Activated CD4-positive, alpha-beta T cell treated with anti-CD3 and anti-CD28 coated beads for 4 hours (primary cell): ENCODE measurements around the gene CAMTA1.

Source experiments
- DNase-seq, 2 donors: peaks; one replicate each; pipeline ENCODE4 v3.0.0-alpha.2; 2020

CAMTA1 gene

GRCh38 chr1:7752512-7753417 lies 967.5 kb downstream of the CAMTA1 start:
- DNase-seq, result peak; percentile 42 to 61

- no peak for DNase-seq
Measured at GRCh38 chr1:7753641-7754040, 968.4 kb downstream of the CAMTA1 start.

DNA sequence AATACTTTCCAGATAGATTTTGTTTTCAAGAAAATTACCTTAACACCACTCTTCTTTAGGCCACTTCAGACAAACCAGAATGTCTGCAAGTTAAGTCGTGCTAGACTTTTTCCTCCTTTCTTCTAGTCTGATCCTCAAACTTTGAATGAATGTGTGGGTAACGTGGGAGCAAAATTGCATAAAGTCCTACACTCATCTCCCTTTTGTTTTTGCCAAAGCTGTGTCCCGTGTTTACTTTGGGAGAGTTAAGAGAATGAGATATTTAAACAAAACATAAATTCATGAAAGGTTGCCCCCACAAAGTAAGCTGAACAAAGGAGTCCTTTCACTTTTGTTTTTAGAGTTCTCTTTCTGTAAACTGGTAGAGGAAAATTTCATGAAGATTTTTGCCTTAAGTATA lies 969.0 kb downstream of the CAMTA1 start:
- no peak for DNase-seq

- no peak for DNase-seq
Measured at GRCh38 chr1:7755448-7755847, 970.2 kb downstream of the CAMTA1 start.

DNA sequence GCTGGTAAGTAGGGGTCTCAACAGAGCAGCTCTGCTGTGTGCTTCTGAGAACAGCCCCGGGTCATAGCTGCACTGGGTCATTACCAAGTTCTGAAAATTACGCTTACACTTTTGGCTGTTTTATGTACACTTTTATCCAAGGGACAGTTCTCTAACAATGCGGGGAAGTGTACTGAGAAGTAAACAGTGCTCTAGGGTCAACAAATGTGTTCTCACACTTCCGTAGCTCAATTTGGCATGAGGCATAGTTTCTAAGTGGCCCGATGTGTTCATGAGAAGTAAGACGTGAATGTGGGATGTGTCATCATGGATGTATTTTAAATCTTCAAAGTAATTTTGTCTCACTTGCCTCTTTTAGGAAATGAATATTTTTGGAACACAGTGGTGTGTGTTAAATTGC lies 975.0 kb downstream of the CAMTA1 start:
- no peak for DNase-seq

DNA sequence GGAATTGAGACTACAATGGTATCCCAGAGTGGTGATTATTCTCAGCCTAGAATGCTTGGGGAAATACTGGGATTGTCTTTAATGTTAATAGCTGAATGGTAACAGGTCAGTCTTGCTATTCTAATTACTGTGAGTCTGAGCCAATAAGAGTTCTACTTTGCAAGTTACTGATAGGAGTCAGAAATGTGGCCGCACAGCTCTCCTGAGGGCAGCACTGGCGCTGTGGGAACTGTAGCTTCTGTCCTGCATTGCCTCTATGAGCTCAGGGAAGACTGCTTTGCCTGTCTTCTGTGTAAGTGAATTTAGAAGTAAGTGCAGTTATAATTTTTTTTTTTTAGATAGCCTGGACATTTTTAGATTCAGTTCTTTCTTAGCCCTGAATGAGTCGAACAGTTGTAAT lies 975.8 kb downstream of the CAMTA1 start:
- DNase-seq, result no peak

DNA sequence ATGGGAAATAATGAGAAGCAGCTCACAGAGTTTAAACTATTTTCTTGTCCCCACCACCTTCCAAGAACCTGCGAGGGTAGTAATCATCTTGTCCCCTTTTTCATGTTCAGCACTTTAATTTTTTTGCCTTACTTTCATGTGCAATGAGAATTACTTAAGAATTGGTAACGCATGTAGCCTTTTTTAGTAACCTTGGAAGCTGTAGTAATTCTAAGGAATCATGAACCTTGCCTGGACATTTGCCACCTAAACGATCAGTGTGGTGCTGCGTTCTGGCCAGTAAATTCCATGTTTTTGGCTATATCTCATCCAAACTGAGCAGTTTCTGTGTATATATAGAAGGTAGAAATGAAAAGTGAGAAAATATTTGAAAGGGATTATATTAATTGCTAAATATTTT lies 981.9 kb downstream of the CAMTA1 start:
- DNase-seq, result no peak

GRCh38 chr1:7768583-7768982 lies 983.3 kb downstream of the CAMTA1 start:
- DNase-seq, result no peak

DNA sequence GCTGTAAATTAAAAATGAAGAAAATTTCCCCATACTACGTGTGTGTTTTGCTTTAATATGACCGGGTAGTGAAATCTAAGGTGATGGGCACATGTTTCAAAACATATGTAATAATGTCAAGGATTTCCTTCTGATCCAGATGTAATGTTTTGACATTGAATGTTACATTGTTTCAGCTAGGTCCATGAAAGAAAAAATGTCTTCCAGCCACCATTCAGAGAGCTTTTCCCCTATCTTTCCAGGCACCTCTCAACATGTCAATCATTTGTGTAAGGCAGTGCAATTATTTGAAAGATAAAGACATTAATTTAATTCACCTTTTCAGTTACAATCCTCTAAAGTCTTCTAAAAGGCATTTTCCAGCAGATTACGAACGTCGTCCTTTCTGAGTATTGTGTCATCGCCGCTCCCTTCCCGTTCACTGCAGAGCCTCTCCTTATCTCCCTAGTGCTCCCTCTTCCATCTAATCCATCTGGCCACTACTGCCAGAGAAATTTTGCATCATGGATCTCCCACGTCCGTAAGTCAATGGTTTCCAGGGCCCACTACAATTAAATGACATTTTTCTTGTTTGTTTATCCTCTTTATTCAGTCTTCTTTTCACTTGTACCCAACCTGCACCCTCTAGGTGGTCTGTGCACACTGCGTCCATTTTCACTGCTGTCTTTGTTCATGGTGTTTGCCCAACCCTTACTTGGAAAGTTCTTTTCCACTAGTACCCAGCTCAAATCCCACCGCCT lies 984.6 kb downstream of the CAMTA1 start:
- no peak for DNase-seq

DNA sequence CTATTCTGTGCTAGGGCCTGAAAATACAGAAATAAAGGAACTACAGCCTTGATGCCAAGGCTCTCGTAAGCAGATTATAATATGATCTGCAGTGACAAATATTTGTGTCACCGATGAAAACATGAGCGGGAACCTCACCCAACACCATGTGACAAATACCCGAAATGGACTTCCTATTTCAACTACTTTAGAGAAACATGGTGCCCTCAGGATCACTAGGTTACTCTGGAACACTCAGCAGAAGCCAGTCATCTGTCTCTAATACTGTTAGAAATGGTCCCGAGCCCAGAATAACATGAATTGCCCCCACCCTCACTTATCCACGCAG lies 985.4 kb downstream of the CAMTA1 start:
- DNase-seq, result no peak

DNA sequence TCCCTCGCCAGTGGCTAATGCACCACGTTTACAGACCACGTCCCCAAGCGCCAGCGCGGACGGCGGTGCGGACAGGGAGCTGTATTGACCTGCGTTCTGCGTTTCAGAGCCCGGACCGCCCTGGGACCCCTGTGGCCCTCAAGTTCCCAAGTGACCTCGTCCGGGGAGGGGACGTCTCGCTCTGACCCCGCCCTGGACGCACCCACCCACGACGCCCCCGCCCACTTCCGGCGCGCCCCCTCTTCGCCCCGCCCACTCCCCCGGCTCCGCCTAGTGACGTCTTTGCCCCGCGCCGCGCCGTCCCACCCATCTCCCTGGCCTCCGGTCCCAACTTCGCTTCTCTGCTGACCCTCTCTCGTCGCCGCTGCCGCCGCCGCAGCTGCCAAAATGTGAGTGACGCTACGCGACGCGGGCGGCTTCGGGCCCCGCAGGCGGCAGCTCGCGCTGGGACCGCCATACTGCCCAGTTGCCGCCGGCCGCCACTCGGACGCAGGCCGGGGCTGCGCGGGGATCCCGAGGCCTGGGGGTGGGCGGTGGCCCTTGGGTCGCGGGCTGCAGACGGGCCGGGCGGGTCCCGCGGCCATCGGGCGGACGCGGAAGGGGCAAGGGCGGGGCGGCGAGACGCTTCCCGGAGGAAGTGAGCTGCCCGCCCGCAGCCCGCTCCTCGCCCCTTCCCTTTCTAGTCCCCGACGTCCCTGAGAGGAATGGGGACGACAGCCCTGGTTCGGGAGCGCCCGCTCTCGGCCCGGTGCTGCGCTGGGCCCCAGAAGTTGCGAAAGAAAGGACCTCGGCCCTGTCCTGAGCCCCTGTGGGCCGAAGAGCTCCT lies 986.0 kb downstream of the CAMTA1 start, which contains the start of gene VAMP3:
Gene VAMP3 (plus strand): TSS at position 300 of the 826 bp plus-strand sequence. CDS start 88 bp downstream, at position 388.
- peak; percentile 85 to 86 for DNase-seq

DNA sequence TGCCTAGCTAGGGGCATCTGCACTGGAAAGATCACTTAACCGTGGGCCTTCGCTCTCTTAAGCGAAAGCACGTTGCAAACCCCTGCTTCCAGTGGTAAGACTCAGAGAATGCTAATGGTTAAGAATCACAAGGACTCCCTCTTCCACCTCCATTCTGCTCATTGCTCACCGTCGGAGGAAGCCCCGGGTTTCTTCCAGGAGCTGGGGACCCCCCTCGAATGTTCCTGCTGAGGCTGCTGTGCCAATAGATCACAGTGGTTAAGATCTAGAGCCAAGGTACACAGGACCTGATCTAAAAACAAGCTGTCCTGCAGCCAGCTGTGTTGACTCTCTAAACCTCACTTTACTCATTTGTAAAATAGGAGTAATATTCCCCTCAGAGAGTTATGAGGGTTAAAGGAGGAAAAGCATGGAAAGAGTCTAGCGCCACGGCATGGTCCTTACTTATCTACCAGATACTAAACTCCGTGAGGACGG lies 986.6 kb downstream of the CAMTA1 start:
- DNase-seq, result no peak

- no peak for DNase-seq
Measured at GRCh38 chr1:7777591-7777990, 992.3 kb downstream of the CAMTA1 start.

- no peak for DNase-seq
Measured at GRCh38 chr1:7778133-7778628, 992.9 kb downstream of the CAMTA1 start.

DNA sequence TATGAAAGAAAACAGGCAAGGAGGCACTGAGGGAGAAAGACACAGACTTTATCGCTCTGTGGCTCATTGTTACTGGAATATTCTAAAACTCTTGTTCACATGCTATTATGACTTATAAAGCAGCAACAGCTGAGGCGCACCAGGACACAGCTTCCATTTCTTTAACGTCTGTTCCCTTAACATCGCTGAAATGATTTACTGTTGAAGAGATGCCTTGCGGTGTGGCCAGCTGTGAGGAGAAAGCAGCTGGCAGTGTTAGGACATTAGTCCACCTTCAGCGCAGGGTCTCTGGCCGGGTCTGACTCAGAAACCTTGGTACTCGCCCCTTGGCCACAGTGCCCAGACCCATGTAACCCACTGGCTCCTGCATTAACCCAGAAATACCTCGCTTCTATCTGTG lies 995.7 kb downstream of the CAMTA1 start:
- no peak for DNase-seq

GRCh38 chr1:7781501-7781900 lies 996.2 kb downstream of the CAMTA1 start:
- no peak for DNase-seq

DNA sequence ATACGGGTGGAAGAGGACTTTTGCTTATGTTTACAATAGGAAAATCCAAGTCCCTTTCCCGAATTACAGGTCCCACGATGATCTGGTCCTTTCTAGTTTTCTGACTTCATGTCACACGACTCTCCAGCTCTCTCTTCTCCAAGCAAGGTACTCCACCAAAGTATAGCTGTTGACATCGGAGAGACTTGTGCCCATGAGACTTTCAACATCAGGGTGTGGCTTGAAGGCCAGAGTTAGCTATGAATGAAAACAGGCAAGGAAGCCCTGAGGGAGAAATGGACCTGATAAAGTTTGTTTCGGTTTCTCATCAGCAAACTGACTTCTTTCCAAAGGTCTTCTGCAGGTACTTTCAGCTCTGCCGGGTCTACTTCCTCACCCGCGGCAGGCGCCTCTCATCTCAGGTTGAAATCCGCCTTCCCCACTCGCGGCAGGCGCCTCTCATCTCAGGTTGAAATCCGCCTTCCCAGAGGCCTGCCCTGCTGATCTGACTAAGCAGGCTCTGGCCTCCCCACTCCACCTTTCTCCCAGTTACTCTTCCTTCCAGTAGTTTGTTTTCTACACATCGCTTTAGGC lies 996.8 kb downstream of the CAMTA1 start:
- DNase-seq, result peak in 1 of 2 donors; percentile 17

DNA sequence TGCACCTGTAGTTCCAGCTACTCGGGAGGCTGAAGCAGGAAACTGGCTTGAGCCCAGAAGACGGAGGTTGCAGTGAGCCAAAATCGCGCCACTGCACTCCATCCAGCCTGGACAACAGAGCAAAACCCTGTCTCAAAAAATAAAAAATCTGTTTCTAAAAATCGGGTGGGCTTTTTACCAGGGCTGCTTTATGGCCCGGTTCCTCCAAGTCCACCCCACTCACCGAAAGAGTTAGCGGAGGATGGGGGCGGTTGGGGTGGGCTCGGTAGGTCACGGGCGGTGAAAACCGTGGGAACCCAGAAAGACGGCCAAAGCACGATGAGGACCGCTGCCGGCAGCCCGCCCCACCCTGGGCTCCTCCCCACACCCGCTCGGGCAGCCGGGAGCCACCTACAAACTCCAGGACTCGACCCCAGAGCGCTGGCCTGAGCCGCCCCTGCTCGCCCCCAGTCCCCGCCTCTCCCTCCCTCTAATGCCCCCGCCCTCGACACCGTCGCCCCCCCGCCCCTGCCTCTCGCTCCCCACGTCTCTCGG lies 998.0 kb downstream of the CAMTA1 start:
- DNase-seq, result no peak

DNA sequence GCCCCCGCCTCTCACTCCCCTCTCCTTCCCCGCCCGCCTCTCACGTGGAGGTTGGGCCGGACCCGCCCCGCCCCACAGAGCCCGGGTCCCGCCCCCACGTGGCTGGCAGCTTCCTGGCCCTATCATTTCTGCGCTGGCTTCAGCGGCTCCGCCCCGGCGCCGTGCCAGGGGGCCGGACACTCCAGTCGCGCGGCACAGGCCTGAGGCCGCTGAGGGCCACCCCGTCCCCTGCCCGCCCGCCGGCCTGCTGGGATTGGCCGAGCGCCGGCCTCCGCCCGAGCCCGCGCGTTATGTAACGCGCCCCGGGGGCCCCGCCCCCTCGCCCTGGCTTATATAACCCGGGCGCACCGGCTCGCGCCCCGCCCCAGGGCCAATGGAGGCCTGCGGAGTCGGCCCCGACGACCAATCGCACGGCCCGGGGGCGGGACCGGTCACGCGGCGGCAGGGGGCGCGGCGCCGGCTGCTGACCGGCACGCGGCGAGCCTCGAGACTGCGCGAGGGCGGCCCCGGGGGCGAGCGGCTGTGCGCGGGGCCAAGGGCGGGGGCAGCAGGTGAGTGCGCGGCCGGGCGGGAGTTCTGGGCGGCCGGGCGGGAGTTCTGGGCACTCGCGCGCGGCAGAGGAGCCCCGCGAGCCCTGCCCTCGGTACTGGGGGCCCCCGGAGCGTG lies 998.7 kb downstream of the CAMTA1 start, which contains the start of gene PER3:
Gene PER3 (plus strand): TSS at position 466 of the 666 bp plus-strand sequence. CDS start 587 bp downstream, outside the sequence.
- DNase-seq, result peak; percentile 88 to 90

DNA sequence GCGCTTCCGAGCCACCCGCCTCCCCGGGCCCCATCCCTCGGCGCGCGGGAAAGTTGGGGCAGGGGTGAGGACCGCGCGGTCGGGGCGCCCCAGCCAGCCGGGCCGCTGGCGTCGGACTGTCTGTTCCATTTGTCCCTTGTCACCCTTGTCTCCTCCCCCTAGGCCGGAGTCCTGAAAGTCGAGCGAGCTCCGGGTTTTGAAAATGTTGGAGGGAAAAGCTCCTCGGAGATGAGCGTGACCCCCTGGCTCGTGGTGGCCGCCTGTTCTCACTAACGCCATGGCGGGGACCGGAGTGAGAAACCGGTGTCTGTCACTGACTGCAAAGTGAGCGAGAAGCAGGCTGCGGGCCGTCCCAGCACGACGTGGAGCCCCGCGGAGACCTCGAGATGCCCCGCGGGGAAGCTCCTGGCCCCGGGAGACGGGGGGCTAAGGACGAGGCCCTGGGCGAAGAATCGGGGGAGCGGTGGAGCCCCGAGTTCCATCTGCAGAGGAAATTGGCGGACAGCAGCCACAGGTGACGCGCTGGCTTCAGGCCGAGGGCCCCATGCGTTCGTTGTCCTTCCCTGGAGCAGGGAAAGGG lies 999.3 kb downstream of the CAMTA1 start:
- peak in 1 of 2 donors; percentile 15 for DNase-seq

DNA sequence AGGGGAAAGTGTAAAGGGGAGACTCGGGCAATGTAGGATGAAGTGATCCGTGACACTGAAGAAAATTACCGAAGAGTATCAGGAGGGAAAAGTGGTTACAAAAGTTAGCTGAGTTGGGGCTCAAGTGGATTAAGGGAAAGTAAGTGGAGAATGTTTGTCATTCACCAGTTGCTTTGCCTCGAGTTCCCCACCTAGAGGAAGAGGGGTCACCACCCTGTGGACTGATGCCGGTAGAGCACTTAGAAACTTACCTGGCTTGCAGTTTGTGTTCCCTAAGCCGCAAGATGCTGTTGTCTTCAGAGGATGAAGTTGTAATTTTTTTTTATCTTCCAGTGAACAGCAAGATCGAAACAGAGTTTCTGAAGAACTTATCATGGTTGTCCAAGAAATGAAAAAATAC lies 999.9 kb downstream of the CAMTA1 start:
- DNase-seq, result no peak
